ENCODE results near the gene ADAMTSL1. TPM values are rescaled to one million over a fixed set of nuclear protein-coding genes. Genes with fewer than 3 reads are reported as not detected.

ADAMTSL1 gene
- total RNA-seq, 2 experiments from 2014 or later = not detected

DNA sequence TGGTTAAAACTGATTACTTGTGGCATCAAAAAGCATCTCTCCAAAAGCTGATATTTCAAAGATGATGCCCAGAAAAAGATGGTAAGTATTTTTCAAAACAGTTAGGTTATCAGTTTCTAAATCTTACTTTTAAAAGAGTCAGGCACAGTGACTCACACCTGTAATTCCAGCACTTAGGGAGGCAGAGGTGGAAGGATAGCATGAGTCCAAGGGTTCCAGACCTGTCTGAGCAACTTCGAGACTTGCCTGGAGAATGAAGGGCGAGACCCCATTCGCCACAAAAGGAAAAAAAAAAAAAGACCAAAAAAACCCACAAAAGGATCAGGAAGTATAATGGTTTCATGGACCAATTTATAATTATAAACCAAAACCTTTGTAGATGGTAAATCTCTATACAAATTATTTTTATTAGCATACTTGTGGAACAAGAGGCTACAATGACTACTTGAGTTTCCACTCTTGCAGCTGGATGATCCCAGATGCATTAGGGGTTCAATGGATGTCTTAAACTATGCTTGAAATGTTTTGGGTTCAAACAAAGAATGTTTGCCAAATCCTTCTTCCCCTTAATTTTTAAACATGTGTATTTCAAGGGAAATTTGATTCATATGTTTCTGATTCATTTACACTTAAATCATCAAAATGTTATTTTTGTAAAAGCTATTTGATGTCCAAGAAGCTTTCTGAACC, 96.1 kb downstream of the ADAMTSL1 start:
- TF ChIP-seq, protein P1, sequence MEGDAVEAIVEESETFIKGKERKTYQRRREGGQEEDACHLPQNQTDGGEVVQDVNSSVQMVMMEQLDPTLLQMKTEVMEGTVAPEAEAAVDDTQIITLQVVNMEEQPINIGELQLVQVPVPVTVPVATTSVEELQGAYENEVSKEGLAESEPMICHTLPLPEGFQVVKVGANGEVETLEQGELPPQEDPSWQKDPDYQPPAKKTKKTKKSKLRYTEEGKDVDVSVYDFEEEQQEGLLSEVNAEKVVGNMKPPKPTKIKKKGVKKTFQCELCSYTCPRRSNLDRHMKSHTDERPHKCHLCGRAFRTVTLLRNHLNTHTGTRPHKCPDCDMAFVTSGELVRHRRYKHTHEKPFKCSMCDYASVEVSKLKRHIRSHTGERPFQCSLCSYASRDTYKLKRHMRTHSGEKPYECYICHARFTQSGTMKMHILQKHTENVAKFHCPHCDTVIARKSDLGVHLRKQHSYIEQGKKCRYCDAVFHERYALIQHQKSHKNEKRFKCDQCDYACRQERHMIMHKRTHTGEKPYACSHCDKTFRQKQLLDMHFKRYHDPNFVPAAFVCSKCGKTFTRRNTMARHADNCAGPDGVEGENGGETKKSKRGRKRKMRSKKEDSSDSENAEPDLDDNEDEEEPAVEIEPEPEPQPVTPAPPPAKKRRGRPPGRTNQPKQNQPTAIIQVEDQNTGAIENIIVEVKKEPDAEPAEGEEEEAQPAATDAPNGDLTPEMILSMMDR (conservative IDR thresholded peaks at IDR 0.05; ENCODE audit: low read length) = no peak
- TF ChIP-seq EZH2phosphoT487 (IDR thresholded peaks at IDR 0.05; ENCODE audit: borderline replicate concordance, low read depth, low read length) = no peak
- CTCF ChIA-PET (ENCODE audit: unreplicated experiment) = no interaction called here
- Histone ChIP-seq H3K36me3 (ENCODE audit: insufficient read depth, low read length) (no peaks in the 10 kb centered on the region), H4K20me1 (ENCODE audit: insufficient read depth, low read length) (no peaks in the 10 kb centered on the region), H3K79me2 (ENCODE audit: insufficient read depth, low read depth, low read length) (no peaks in the 10 kb centered on the region), H3K9me2 (ENCODE audit: insufficient read depth, low read length) (no peaks in the 10 kb centered on the region), H3K4me2 (ENCODE audit: low read length) (no peak overlapping the region), H2AFZ (ENCODE audit: low read length) (no peak overlapping the region), H3K4me1 (ENCODE audit: insufficient read depth, low read length, poor library complexity, severe bottlenecking) (no peaks in the 10 kb centered on the region), H3K4me3 (ENCODE audit: low read depth, low read length, poor library complexity, severe bottlenecking) (no peak overlapping the region), H3K9me3 (ENCODE audit: low read length) (no peaks in the 10 kb centered on the region), H3K27ac (ENCODE audit: low read depth, low read length, poor library complexity, severe bottlenecking) (no peak overlapping the region)
- no peak for DNase-seq (ENCODE audit: low spot score)
- POLR2A ChIA-PET = no interaction called here
- intact Hi-C loops (cut with micrococcal nuclease; ENCODE audit: unreplicated experiment) = no loop called here
- BruUV-seq (replicated peaks) = no TSS peak

- Histone ChIP-seq H3K27ac (ENCODE audit: low read depth, low read length, poor library complexity, severe bottlenecking) (no peak overlapping the region), H2AFZ (ENCODE audit: low read length) (no peak overlapping the region), H3K79me2 (ENCODE audit: insufficient read depth, low read depth, low read length) (no peaks in the 10 kb centered on the region), H3K36me3 (ENCODE audit: insufficient read depth, low read length) (no peaks in the 10 kb centered on the region), H3K4me2 (ENCODE audit: low read length) (no peak overlapping the region), H3K9me2 (ENCODE audit: insufficient read depth, low read length) (no peaks in the 10 kb centered on the region), H3K4me1 (ENCODE audit: insufficient read depth, low read length, poor library complexity, severe bottlenecking) (no peaks in the 10 kb centered on the region), H4K20me1 (ENCODE audit: insufficient read depth, low read length) (no peaks in the 10 kb centered on the region), H3K4me3 (ENCODE audit: low read depth, low read length, poor library complexity, severe bottlenecking) (no peak overlapping the region), H3K9me3 (ENCODE audit: low read length) (no peaks in the 10 kb centered on the region)
- CTCF ChIA-PET (ENCODE audit: unreplicated experiment) = no interaction called here
- POLR2A ChIA-PET = no interaction called here
- no TSS peak for BruUV-seq (replicated peaks)
- DNase-seq (ENCODE audit: low spot score) = no peak
- TF ChIP-seq, protein P1 (conservative IDR thresholded peaks at IDR 0.05; ENCODE audit: low read length) = no peak
- no peak for TF ChIP-seq EZH2phosphoT487 (IDR thresholded peaks at IDR 0.05; ENCODE audit: borderline replicate concordance, low read depth, low read length)
- intact Hi-C loops (cut with micrococcal nuclease; ENCODE audit: unreplicated experiment) = no loop called here
These were observed 99.1 kb downstream of the ADAMTSL1 start for GRCh38 chr9:18573021-18573556.

- Histone ChIP-seq H3K79me2 (ENCODE audit: insufficient read depth, low read depth, low read length) (no peaks in the 10 kb centered on the region), H3K4me2 (ENCODE audit: low read length) (no peak overlapping the region), H3K27ac (ENCODE audit: low read depth, low read length, poor library complexity, severe bottlenecking) (no peak overlapping the region), H3K9me2 (ENCODE audit: insufficient read depth, low read length) (no peaks in the 10 kb centered on the region), H3K4me3 (ENCODE audit: low read depth, low read length, poor library complexity, severe bottlenecking) (no peak overlapping the region), H3K36me3 (ENCODE audit: insufficient read depth, low read length) (no peaks in the 10 kb centered on the region), H3K4me1 (ENCODE audit: insufficient read depth, low read length, poor library complexity, severe bottlenecking) (no peaks in the 10 kb centered on the region), H3K9me3 (ENCODE audit: low read length) (no peaks in the 10 kb centered on the region), H2AFZ (ENCODE audit: low read length) (no peak overlapping the region), H4K20me1 (ENCODE audit: insufficient read depth, low read length) (no peaks in the 10 kb centered on the region)
- intact Hi-C loops (cut with micrococcal nuclease; ENCODE audit: unreplicated experiment) = no loop called here
- no peak for DNase-seq (ENCODE audit: low spot score)
- TF ChIP-seq EZH2phosphoT487 (IDR thresholded peaks at IDR 0.05; ENCODE audit: borderline replicate concordance, low read depth, low read length) = no peak
- TF ChIP-seq, protein P1 (conservative IDR thresholded peaks at IDR 0.05; ENCODE audit: low read length) = no peak
- no TSS peak for BruUV-seq (replicated peaks)
- ChIA-PET CTCF (ENCODE audit: unreplicated experiment) (no interaction called here), POLR2A (interaction anchor here (0.7 kb wide), 1 partner anchor 97 kb away, joined by 3 read pairs; no protein-coding TSS in a partner anchor)
These were observed 101.7 kb downstream of the ADAMTSL1 start for GRCh38 chr9:18575686-18576085.
